ENCODE results near the gene SDF4.

- no peak for TF ChIP-seq ZNF791 (tag by site-specific recombination; IDR thresholded peaks at IDR 0.05)
- no peak for TF ChIP-seq OVOL3 (tag by site-specific recombination; IDR thresholded peaks at IDR 0.05)
- TF ChIP-seq SETDB1 (IDR thresholded peaks at IDR 0.05; ENCODE audit: insufficient read length, low read length) = no peak
- no peak for TF ChIP-seq GLIS1 (tag by site-specific recombination; IDR thresholded peaks at IDR 0.05)
Observed at GRCh38 chr1:1243266-1243660, 11.5 kb upstream of the SDF4 start.
